Measurements from ENCODE around the gene CDS2. TPM values are rescaled to one million over a fixed set of nuclear protein-coding genes. Genes with fewer than 3 reads are reported as not detected.

The CDS2 gene
- total RNA-seq, 1 donor, result 25.3 TPM

DNA sequence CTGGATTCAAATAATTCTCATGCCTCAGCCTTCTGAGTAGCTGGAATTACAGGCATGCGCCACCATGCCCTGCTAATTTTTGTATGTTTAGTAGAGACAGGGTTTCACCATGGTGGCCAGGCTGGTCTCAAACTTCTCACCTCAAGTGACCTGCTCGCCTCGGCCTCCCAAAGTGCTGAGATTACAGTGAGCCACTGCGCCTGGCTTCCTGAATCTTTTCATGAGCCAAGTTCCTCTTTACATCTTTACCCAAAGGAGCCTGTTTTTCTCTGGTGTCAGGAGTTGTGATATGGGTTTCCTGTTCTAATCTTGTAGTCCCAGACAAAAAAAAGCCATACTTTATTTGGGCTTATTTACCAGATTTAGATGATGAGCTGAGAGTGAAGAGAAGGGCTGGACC is 41.4 kb upstream of the CDS2 start:
- DNase-seq (ENCODE audit: insufficient read length, low spot score, missing footprints), result no peak
- H2AFZ ChIP-seq (ENCODE audit: low read length), result no peak overlapping the region
- no peak overlapping the region for H3K27ac ChIP-seq (ENCODE audit: low read depth, low read length)
- no peaks in the 10 kb centered on the region for H3K9me3 ChIP-seq (ENCODE audit: low read depth, low read length)
- no peaks in the 10 kb centered on the region for H3K27me3 ChIP-seq (ENCODE audit: insufficient read depth, low read length)
- H3K4me3 ChIP-seq (ENCODE audit: insufficient read depth, low read length), result no peak overlapping the region
- no peak overlapping the region for H3K4me2 ChIP-seq (ENCODE audit: insufficient read depth, low read length)
- no peaks in the 10 kb centered on the region for H3K79me2 ChIP-seq (ENCODE audit: insufficient read depth, low read length)
- TF ChIP-seq, protein P1, sequence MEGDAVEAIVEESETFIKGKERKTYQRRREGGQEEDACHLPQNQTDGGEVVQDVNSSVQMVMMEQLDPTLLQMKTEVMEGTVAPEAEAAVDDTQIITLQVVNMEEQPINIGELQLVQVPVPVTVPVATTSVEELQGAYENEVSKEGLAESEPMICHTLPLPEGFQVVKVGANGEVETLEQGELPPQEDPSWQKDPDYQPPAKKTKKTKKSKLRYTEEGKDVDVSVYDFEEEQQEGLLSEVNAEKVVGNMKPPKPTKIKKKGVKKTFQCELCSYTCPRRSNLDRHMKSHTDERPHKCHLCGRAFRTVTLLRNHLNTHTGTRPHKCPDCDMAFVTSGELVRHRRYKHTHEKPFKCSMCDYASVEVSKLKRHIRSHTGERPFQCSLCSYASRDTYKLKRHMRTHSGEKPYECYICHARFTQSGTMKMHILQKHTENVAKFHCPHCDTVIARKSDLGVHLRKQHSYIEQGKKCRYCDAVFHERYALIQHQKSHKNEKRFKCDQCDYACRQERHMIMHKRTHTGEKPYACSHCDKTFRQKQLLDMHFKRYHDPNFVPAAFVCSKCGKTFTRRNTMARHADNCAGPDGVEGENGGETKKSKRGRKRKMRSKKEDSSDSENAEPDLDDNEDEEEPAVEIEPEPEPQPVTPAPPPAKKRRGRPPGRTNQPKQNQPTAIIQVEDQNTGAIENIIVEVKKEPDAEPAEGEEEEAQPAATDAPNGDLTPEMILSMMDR (IDR thresholded peaks at IDR 0.05; ENCODE audit: extremely low read depth, low read depth, low read length), result no peak
- H3K4me1 ChIP-seq (ENCODE audit: insufficient read depth, low read length), result no peaks in the 10 kb centered on the region
- no peaks in the 10 kb centered on the region for H4K20me1 ChIP-seq (ENCODE audit: insufficient read depth, low read length)
- no peaks in the 10 kb centered on the region for H3K36me3 ChIP-seq (ENCODE audit: insufficient read depth, low read length)

DNA sequence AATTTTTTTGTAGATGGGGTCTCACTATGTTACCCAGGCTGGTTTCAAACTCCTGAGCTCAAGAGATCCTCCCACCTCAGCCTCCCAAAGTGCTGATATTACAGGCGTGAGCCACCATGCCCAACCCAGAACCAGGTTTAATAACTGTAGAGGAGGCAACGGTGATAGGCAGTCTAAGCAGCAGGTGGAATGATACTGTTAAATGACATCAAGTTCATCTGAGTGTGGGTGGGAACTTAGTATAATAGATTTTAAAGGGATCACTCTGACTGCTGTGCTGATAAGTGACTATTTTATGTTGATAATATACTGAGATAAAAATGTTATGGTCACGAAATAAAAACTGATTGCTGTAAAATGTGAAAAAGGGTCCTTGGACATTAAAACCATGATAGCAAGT is 38.1 kb upstream of the CDS2 start:
- Histone ChIP-seq H3K36me3 (ENCODE audit: insufficient read depth, low read length) (no peaks in the 10 kb centered on the region), H2AFZ (ENCODE audit: low read length) (no peak overlapping the region), H3K4me2 (ENCODE audit: insufficient read depth, low read length) (no peak overlapping the region), H3K79me2 (ENCODE audit: insufficient read depth, low read length) (no peaks in the 10 kb centered on the region), H3K4me1 (ENCODE audit: insufficient read depth, low read length) (no peaks in the 10 kb centered on the region), H4K20me1 (ENCODE audit: insufficient read depth, low read length) (no peaks in the 10 kb centered on the region), H3K27ac (ENCODE audit: low read depth, low read length) (no peak overlapping the region), H3K9me3 (ENCODE audit: low read depth, low read length) (no peaks in the 10 kb centered on the region), H3K4me3 (ENCODE audit: insufficient read depth, low read length) (no peak overlapping the region), H3K27me3 (ENCODE audit: insufficient read depth, low read length) (no peaks in the 10 kb centered on the region)
- TF ChIP-seq, protein P1 (IDR thresholded peaks at IDR 0.05; ENCODE audit: extremely low read depth, low read depth, low read length), result no peak
- DNase-seq (ENCODE audit: insufficient read length, low spot score, missing footprints), result no peak

DNA sequence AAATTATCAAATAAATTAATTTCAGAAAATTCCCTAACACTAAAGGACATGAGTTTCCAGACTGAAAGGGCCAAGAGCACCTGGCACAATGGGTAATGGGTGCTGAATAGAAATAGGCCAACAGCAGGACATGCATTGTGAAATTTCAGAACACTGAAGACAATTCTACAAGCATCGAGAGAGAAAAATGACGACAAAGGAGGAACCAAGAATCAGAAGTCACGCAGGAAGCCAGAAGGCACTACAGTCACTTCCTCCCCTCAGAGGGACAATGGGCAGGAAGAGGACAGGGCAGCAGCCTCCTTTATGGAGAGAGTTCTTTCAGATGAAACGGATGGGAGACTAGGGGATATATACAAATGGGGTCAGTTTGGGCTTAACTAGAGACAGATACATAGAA is 36.6 kb upstream of the CDS2 start:
- TF ChIP-seq, protein P1 (IDR thresholded peaks at IDR 0.05; ENCODE audit: extremely low read depth, low read depth, low read length), result no peak
- Histone ChIP-seq H2AFZ (ENCODE audit: low read length) (no peak overlapping the region), H3K4me2 (ENCODE audit: insufficient read depth, low read length) (no peak overlapping the region), H3K27me3 (ENCODE audit: insufficient read depth, low read length) (no peaks in the 10 kb centered on the region), H3K79me2 (ENCODE audit: insufficient read depth, low read length) (no peaks in the 10 kb centered on the region), H4K20me1 (ENCODE audit: insufficient read depth, low read length) (no peaks in the 10 kb centered on the region), H3K36me3 (ENCODE audit: insufficient read depth, low read length) (no peaks in the 10 kb centered on the region), H3K4me3 (ENCODE audit: insufficient read depth, low read length) (no peak overlapping the region), H3K9me3 (ENCODE audit: low read depth, low read length) (no peaks in the 10 kb centered on the region), H3K27ac (ENCODE audit: low read depth, low read length) (no peak overlapping the region), H3K4me1 (ENCODE audit: insufficient read depth, low read length) (no peaks in the 10 kb centered on the region)
- no peak for DNase-seq (ENCODE audit: insufficient read length, low spot score, missing footprints)

DNA sequence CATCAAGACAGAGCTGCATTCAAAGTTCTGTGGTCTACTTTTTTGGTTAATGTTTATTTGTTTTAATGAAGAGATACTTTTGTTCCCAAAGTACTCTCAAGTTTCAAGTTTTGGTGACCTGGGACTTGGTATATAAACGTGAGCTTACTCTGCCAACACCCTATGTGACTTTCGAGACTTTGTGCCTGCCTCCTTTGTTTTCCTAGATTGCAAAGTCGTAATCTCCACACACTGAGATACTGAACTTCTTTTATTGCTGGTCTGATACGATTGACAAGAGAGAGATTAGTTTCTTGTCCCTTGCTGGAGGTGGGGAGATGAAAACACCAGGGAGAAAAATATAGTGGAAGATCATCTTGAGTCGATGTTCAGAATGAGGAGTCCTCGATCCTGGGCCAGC is 34.9 kb upstream of the CDS2 start:
- DNase-seq (ENCODE audit: insufficient read length, low spot score, missing footprints), result no peak
- no peak overlapping the region for H3K4me3 ChIP-seq (ENCODE audit: insufficient read depth, low read length)
- H3K27ac ChIP-seq (ENCODE audit: low read depth, low read length), result no peak overlapping the region
- no peaks in the 10 kb centered on the region for H3K27me3 ChIP-seq (ENCODE audit: insufficient read depth, low read length)
- H4K20me1 ChIP-seq (ENCODE audit: insufficient read depth, low read length), result no peaks in the 10 kb centered on the region
- H2AFZ ChIP-seq (ENCODE audit: low read length), result no peak overlapping the region
- H3K9me3 ChIP-seq (ENCODE audit: low read depth, low read length), result no peaks in the 10 kb centered on the region
- H3K4me2 ChIP-seq (ENCODE audit: insufficient read depth, low read length), result no peak overlapping the region
- TF ChIP-seq, protein P1 (IDR thresholded peaks at IDR 0.05; ENCODE audit: extremely low read depth, low read depth, low read length), result no peak
- H3K79me2 ChIP-seq (ENCODE audit: insufficient read depth, low read length), result no peaks in the 10 kb centered on the region
- peaks cover 4% of the 10 kb centered on the region for H3K36me3 ChIP-seq (ENCODE audit: insufficient read depth, low read length)
- H3K4me1 ChIP-seq (ENCODE audit: insufficient read depth, low read length), result no peaks in the 10 kb centered on the region
